LHCN-M2 (cell line): ENCODE data around the gene MRPL24. TPM values are rescaled to one million over a fixed set of nuclear protein-coding genes. Genes with fewer than 3 reads are reported as not detected.
"Not testable (repeated sequence)": the region's sequence is repeated elsewhere in the genome, so short reads cannot be mapped to it uniquely, and the experiment has no call there.

Experiments
- DNase-seq: peaks from one replicate; pipeline ENCODE4 v3.0.0-alpha.2; 2012; ENCODE audit warnings: low read depth
- polyA plus RNA-seq: library from polyadenylated mRNA; unstranded; fragments of >200 nt; gene quantifications from one replicate; pipeline ENCODE4 v1.2.1, GENCODE V29; 2012; ENCODE audit warnings: missing spikeins
- total RNA-seq: library from RNA; depleted of rRNA; stranded (reverse); fragments of >200 nt; gene quantifications from 2 replicates; pipeline ENCODE4 v1.2.3, GENCODE V29; 2014; rRNA removed

MRPL24 gene
- 80.4 and 86.1 TPM in 2 replicates for total RNA-seq
- polyA plus RNA-seq = 124 TPM

DNA sequence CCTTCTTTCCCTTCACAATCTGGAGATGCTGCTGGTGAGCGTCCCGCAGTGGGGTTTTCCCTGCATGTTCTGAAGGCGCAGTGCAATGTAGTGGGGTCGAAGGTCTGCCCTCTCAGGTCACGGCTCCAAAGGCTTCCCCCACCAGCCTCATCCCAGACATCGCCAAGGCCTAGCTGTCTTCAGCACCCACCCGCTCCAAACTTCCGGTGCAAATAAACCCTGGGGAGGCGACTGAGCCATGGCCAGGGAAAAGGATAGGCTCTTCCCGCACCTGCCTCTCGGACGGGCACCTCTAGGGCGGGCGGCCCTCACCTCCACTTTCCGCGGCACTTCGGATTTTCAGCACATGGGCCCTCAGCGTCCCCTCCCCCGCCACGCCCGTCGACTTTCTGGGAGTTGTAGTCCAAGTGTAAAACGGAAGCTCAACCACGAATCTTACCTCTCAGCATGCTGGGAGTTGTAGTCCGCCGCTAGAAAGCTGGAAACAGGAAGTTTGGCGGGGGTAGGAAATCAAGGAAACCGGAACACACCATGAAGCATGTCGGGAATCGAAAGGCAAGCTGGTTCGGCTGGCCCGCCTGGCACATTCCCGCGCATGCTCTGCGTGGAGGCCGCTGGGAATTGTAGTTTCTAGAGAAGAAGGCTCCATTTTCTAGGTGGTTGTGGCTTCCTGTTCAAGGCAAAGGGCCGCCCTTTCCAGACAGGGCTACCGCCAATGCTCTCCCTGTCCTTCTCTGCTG, at the start of gene MRPL24:
Gene MRPL24 (minus strand): TSS at position 348 of the 740 bp plus-strand sequence. CDS start 2,384 bp downstream, outside the sequence.
- peak; percentile 99 for DNase-seq

DNA sequence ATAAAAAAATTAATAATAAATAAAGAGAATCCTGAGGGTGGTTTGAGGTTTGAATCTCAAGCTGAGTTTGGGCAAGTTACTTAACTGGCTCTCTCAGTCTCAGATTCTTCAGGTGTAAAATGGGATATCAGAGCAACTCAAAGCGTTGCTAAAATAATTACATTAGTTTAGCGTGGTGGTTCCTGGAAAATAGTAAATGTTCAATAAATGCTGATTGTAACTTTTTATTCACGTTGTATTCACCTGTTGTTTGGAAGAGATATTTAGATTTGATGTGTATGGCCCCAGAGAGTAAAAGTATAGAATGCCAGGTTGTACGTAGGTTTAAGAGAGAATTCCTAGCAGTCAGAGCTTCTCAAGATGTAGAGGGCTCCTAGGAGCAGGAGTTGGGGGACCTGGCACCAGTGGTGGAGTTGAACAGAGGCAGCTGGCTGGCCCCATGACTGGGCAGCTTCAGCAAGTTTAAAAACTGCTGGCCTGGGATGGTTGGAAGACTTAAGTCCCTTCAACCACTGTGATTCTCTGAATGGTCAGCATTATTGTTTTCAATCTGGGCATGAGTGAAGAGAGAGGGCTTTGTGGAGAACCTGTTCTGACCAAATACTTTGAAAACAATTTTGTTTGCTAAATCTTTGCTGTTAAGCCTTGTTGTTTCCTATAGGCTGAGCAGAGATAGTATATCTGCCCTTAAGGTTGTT, 48.9 kb upstream of the MRPL24 start:
- DNase-seq = no peak

GRCh38 chr1:156788136-156788535, 47.2 kb upstream of the MRPL24 start:
- DNase-seq = no peak

GRCh38 chr1:156786640-156787039, 45.8 kb upstream of the MRPL24 start:
- no peak for DNase-seq

DNA sequence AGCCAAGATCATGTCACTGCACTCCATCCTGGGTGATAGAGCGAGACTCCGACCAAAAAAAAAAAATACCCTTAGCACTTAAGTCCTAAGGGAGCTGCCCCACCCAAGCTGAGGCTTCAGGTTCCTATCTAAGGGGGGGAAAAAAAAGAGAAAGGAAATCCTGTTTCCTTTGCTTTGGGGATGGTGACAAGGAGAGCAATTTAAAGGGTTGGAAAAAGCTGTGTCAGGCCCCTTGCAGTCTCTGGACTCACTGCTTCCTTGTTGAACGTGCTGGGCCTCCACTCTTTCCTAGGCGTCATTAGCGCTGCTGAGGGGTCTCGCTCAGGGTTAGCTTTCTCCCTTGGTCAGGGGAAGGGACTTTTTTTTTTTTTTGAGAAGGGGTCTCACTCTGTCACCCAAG, 44.6 kb upstream of the MRPL24 start:
- no peak for DNase-seq

DNA sequence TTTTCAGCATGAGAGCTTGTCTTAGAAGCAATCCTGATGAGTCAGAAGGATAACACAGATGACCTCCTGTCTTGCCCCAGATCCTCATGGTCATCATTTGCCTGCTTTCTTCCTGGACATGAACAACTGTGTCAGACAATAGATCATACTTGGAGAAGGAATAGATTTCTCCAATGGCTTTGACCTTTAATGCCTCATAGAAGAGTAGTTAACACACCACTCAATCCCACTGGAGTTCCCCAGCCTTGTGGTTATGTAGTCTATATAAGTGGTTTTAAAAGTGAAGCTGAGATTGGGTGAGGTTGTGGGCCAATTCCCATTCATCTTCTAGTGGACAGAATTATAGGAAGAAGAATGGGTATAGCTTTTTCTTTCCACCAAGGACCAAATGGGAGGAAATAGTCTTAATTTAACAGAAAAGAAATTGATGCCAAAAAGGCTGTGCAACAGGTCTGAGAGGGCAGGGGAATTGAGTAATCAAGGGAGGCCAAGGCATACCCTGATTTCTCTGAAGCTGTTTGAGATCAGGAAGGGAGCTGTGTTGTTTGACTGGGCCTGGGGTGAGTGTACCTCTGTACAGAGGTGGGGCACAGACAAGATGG, 40.8 kb upstream of the MRPL24 start:
- DNase-seq = peak; percentile 96

DNA sequence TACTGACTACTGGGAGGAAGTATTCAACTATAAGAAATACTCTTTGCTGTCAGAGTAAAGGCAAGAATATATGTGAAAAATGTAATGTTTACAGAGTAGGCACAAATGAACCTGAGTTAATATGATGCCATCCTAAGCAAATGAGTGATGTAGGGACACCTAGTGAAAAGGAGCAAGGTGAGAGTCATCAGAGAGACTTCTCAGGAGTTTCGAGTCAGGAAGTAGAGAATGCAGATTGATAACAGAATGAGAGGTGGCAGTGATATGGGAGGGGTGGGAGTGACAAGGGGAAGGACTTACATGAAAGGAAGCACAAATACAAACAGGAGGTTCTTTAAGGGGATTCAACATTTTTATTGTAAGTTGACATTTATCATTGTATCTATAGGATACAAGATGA, 36.7 kb upstream of the MRPL24 start:
- no peak for DNase-seq

DNA sequence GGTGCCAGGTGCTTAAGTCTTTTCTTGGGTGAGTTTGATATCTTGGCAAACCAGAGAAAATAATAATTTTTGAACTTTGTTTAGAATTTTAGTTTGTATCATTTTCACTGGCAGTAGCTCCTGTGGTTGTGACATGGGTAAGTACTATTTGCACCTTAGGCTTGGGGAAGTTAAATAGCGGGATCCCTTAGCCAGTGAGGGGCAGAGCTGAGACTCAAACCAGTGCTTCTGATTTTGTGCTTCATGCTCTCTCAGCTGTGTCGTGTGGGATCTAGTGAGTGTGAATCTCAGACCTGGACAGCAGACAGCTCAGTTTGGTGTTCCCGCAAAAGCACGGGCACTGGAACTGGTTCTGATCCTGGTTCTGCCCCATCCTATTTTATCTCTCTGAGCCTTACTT, 36.1 kb upstream of the MRPL24 start:
- no peak for DNase-seq

GRCh38 chr1:156775799-156776198, 34.9 kb upstream of the MRPL24 start:
- no peak for DNase-seq

- no peak for DNase-seq
Measured at GRCh38 chr1:156773607-156774006, 32.7 kb upstream of the MRPL24 start.

DNA sequence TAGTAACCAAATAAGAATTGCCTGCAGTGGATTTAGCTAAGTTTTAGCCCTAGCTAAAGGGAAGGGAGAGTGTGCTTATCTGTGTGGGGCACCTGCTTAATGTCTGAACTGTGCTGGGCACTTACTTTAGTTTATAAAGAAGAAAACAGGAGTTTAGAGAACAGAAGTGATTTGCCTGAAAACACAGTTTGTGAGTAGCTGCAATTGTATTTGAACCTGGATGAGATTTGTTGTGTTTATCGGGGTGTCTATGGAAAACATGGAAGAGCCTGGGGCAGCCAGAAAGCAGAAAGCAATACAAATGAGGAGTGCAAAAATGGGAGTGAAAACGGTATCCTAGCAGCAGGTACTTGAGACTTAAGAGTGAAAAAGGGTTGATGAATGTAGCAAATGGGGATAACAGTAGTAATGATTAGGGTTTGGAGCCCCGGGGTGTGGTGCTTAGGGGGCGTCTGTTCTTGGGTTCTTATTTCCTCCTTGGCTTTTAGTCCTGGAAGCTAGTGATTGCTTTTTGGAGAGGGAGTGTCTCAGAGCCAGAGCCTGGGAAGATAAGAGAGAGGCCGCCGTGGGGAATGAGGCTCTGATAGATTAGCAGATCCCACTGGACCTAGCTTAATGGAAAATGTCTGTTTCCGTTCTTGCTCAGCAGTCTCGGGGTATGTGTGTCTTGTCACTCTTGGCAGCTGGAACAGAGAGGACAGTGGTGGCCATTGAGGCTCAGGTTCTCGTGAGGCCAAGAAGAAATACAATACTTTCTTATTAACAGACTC, 32.0 kb upstream of the MRPL24 start:
- no peak for DNase-seq

DNA sequence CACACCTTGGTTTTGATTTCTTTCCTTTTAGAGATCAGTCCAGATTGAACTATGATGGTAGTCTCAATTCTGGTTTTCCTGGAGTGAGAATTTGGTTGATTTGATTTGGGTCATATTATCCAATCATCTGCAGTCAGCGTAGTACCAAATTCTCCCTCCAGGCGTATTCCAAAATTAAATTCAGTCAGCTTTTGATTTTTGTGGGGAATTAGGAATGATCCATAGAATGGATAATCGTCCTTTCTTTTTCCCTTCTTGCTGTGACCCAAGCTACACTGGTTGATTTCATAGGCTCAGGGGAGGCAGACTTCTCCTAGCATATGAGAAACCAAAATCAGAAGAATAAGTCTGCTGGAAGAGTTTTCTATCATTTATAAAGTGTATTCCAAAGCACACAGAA, 31.3 kb upstream of the MRPL24 start:
- no peak for DNase-seq

- no peak for DNase-seq
Measured at GRCh38 chr1:156768610-156769295, 27.9 kb upstream of the MRPL24 start.

GRCh38 chr1:156767879-156768604, 27.2 kb upstream of the MRPL24 start:
- DNase-seq = peak; percentile 22

GRCh38 chr1:156767101-156767878, 26.4 kb upstream of the MRPL24 start, which contains the start of gene PRCC:
Gene PRCC (plus strand): TSS chr1:156767535. CDS start chr1:156767772, 237 bp downstream.
- DNase-seq = peak; percentile 100

GRCh38 chr1:156766298-156767100, 25.6 kb upstream of the MRPL24 start:
- peak; percentile 42 for DNase-seq

DNA sequence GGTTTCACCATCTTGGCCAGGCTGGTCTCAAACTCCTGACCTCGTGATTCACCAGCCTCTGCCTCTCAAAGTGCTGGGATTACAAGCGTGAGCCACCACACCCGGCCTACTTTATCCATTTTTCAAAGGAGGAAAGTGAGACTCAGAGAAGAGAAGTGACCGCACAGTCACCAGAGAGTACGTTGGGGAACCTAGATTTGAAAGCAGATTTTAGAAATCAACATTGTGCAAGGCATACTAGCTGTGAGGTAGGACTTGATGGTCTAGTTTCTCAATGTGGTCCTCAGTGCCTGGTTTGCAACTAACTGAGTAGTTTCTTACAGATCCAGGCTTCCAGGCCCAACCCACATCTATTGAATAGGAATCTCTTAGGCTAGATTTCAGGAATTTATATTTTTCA, 24.8 kb upstream of the MRPL24 start:
- DNase-seq = no peak

DNA sequence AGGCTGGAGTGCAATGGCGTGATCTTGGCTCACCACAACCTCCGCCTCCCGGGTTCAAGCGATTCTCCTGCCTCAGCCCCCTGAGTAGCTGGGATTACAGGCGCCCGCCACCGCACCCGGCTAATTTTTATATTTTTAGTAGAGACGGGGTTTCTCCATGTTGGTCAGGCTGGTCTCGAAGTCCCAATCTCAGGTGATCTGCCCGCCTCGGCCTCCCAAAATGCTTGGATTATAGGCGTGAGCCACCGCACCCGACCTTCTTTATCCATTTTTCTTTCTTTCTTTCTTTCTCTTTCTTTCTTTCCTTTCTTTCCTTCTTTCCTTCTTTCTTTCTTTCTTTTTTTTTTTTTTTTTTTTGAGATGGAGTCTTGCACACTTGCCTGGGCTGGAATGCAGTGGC, 24.2 kb upstream of the MRPL24 start:
- not testable (repeated sequence) for DNase-seq

DNA sequence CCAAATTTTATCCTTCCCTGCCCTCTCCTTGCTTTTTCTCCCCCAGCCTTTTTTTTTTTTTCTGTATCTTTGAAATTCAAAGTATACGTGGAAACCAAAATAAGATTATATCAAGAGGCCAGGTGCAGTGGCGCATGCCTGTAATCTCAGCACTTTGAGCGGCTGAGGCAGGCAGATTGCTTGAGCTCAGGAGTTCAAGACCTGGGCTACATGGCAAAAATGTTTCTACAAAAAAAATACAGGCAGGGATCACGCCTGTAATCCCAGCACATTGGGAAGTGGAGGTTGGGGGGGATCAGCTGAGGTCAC, 19.9 kb upstream of the MRPL24 start:
- no peak for DNase-seq
